Inflammatory macrophage (primary cell): ENCODE measurements around the gene SPATS2.

Experiments
- DNase-seq, 2 donors: peaks; one replicate each; pipeline ENCODE4 v3.0.0-alpha.2; 2020 to 2022

Gene SPATS2

GRCh38 chr12:49541911-49542505, 174.7 kb downstream of the SPATS2 start:
- DNase-seq, result no peak

- DNase-seq, result no peak
Observed at GRCh38 chr12:49542592-49543160, 175.4 kb downstream of the SPATS2 start.

GRCh38 chr12:49543221-49543913, 176.1 kb downstream of the SPATS2 start:
- no peak for DNase-seq

- no peak for DNase-seq
Observed at GRCh38 chr12:49543914-49544815, 176.9 kb downstream of the SPATS2 start.

- DNase-seq, result no peak
Observed at GRCh38 chr12:49545815-49546214, 178.6 kb downstream of the SPATS2 start.

- DNase-seq, result no peak
Observed at GRCh38 chr12:49546481-49546880, 179.2 kb downstream of the SPATS2 start.

GRCh38 chr12:49547090-49547690, 179.9 kb downstream of the SPATS2 start:
- no peak for DNase-seq

GRCh38 chr12:49548481-49548821, 181.2 kb downstream of the SPATS2 start:
- DNase-seq, result no peak

GRCh38 chr12:49548822-49549648, 181.8 kb downstream of the SPATS2 start:
- DNase-seq, result peak; percentile 9 to 46

- no peak for DNase-seq
Observed at GRCh38 chr12:49549735-49550692, 182.8 kb downstream of the SPATS2 start.

- no peak for DNase-seq
Observed at GRCh38 chr12:49550693-49551252, 183.5 kb downstream of the SPATS2 start.

- no peak for DNase-seq
Observed at GRCh38 chr12:49552014-49552413, 184.8 kb downstream of the SPATS2 start.

GRCh38 chr12:49552425-49552824, 185.2 kb downstream of the SPATS2 start:
- no peak for DNase-seq

GRCh38 chr12:49552899-49553298, 185.6 kb downstream of the SPATS2 start:
- DNase-seq, result no peak

- no peak for DNase-seq
Observed at GRCh38 chr12:49553512-49554088, 186.3 kb downstream of the SPATS2 start.

GRCh38 chr12:49554266-49554665, 187.0 kb downstream of the SPATS2 start:
- no peak for DNase-seq

GRCh38 chr12:49555631-49556390, 188.5 kb downstream of the SPATS2 start:
- no peak for DNase-seq

GRCh38 chr12:49556391-49557186, 189.3 kb downstream of the SPATS2 start:
- DNase-seq, result no peak
